Measurements from ENCODE around the gene COL8A1. TPM values are rescaled to one million over a fixed set of nuclear protein-coding genes. Genes with fewer than 3 reads are reported as not detected.

Gene COL8A1
- total and polyA plus RNA-seq, 2 experiments from 2014 or later = 0.41 to 2.4 TPM

DNA sequence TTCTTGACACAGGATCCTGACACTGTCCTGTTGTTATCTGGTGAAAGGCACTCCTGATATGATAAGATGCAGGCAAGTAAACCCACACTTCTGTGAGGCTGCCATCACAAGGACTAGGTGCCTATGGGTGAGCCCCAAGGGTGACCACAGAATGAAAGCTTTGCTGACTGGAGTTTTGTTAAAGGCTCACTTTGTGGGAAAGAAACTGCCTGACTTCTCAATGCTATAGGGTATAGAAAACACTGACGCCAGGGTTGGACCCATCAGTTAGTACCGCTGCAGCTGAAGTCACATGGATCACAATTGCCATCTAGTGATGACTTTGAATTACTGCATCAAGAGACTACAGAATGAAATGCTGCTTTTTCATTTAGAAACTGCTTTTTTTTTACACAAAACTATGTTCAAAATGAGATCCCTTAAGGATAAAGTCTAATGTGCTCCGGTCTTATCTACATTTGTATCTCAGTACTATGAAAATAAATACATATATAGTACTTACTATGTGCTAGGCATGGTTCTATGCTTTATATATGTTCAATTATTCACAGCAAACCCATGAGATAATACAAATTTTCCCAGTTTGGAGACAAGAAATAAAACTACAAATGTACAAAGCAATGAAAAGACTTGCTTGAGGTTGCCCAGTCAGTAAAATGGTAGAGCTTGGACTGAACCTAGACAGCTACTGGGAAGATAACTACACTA lies 115.0 kb downstream of the COL8A1 start:
- no peaks in the 10 kb centered on the region for H3K4me1 ChIP-seq (ENCODE audit: insufficient read depth)
- peak; percentile 79 for DNase-seq (ENCODE audit: low spot score)
- H4K20me1 ChIP-seq (ENCODE audit: insufficient read depth, poor library complexity, severe bottlenecking) = no peaks in the 10 kb centered on the region
- H2AFZ ChIP-seq = no peak overlapping the region
- no peak overlapping the region for H3K4me3 ChIP-seq
- no peak for TF ChIP-seq EZH2 (IDR thresholded peaks at IDR 0.05; ENCODE audit: borderline replicate concordance)
- TF ChIP-seq EZH2phosphoT487 (IDR thresholded peaks at IDR 0.05; ENCODE audit: low read depth, severe bottlenecking, unreplicated experiment) = no peak
- TF ChIP-seq, protein P1, sequence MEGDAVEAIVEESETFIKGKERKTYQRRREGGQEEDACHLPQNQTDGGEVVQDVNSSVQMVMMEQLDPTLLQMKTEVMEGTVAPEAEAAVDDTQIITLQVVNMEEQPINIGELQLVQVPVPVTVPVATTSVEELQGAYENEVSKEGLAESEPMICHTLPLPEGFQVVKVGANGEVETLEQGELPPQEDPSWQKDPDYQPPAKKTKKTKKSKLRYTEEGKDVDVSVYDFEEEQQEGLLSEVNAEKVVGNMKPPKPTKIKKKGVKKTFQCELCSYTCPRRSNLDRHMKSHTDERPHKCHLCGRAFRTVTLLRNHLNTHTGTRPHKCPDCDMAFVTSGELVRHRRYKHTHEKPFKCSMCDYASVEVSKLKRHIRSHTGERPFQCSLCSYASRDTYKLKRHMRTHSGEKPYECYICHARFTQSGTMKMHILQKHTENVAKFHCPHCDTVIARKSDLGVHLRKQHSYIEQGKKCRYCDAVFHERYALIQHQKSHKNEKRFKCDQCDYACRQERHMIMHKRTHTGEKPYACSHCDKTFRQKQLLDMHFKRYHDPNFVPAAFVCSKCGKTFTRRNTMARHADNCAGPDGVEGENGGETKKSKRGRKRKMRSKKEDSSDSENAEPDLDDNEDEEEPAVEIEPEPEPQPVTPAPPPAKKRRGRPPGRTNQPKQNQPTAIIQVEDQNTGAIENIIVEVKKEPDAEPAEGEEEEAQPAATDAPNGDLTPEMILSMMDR (IDR thresholded peaks at IDR 0.05; ENCODE audit: poor library complexity) = peak; percentile 81
- H3K9me2 ChIP-seq (replicated peaks; ENCODE audit: insufficient read depth) = no peaks in the 10 kb centered on the region
- no peak overlapping the region for H3K4me2 ChIP-seq
- H3K79me2 ChIP-seq = no peaks in the 10 kb centered on the region
- H3K36me3 ChIP-seq (replicated peaks; ENCODE audit: insufficient read depth, low read depth) = no peaks in the 10 kb centered on the region
- no peak overlapping the region for H3K27ac ChIP-seq
- peaks cover 5% of the 10 kb centered on the region for H3K27me3 ChIP-seq
- WGBS (ENCODE audit: low lambda C conversion rate, missing lambda C conversion rate) = 3% methylated on average over 3 of the region's 3 CpGs
- no peaks in the 10 kb centered on the region for H3K9me3 ChIP-seq (ENCODE audit: low read depth)

DNA sequence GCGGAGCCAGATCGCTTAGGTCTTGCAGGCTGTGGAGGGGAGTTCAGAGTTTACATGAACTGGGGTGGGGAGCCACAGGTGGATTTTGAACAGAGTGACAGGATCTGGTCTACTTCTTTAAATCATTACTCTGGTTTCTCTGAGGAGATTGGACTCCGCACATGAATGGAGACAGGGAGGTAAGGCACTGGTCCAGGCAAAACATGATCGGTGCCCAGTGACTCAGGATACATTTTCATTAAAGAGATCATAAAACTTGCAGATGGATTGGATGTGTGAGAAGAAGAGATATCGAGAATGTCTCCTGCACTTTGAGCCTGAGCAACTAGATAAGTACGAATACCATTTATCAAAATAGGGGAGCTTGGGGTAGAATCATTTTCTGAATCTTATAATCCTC lies 117.4 kb downstream of the COL8A1 start:
- Histone ChIP-seq H3K27me3 (peaks cover 10% of the 10 kb centered on the region), H3K79me2 (no peaks in the 10 kb centered on the region), H3K9me2 (replicated peaks; ENCODE audit: insufficient read depth) (no peaks in the 10 kb centered on the region), H3K9me3 (ENCODE audit: low read depth) (no peaks in the 10 kb centered on the region), H3K4me3 (no peak overlapping the region), H3K4me2 (no peak overlapping the region), H2AFZ (no peak overlapping the region), H3K4me1 (ENCODE audit: insufficient read depth) (no peaks in the 10 kb centered on the region), H3K27ac (no peak overlapping the region), H4K20me1 (ENCODE audit: insufficient read depth, poor library complexity, severe bottlenecking) (no peaks in the 10 kb centered on the region), H3K36me3 (replicated peaks; ENCODE audit: insufficient read depth, low read depth) (no peaks in the 10 kb centered on the region)
- DNase-seq (ENCODE audit: low spot score) = no peak
- WGBS (ENCODE audit: low lambda C conversion rate, missing lambda C conversion rate) = 94% methylated on average over 6 of the region's 6 CpGs
- TF ChIP-seq EZH2phosphoT487 (IDR thresholded peaks at IDR 0.05; ENCODE audit: low read depth, severe bottlenecking, unreplicated experiment) (no peak), EZH2 (IDR thresholded peaks at IDR 0.05; ENCODE audit: borderline replicate concordance) (no peak)
- TF ChIP-seq, protein P1 (IDR thresholded peaks at IDR 0.05; ENCODE audit: poor library complexity) = no peak

DNA sequence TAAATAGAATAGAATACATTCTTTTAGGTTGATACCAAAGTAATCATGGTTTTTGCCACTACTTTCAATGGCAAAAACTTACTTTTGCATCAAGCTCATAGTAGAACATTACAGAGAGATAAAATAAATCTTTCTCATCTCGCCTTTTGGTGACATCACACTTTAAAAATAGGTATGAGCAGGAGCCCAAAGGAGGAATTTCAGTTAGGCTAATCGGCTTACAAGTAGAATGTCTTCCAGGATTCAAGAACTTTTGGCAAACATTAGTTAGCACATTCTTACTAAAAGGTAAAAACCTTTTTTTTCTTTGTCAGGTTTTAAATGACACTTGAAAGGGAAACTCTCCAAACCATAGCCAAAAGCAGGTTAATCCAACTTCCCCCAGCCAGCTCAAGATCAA lies 119.6 kb downstream of the COL8A1 start:
- no peaks in the 10 kb centered on the region for H3K79me2 ChIP-seq
- no peak overlapping the region for H3K27ac ChIP-seq
- WGBS (ENCODE audit: low lambda C conversion rate, missing lambda C conversion rate) = 71% methylated on average over 2 of the region's 2 CpGs
- H4K20me1 ChIP-seq (ENCODE audit: insufficient read depth, poor library complexity, severe bottlenecking) = no peaks in the 10 kb centered on the region
- H2AFZ ChIP-seq = no peak overlapping the region
- no peaks in the 10 kb centered on the region for H3K9me2 ChIP-seq (replicated peaks; ENCODE audit: insufficient read depth)
- H3K36me3 ChIP-seq (replicated peaks; ENCODE audit: insufficient read depth, low read depth) = no peaks in the 10 kb centered on the region
- no peaks in the 10 kb centered on the region for H3K9me3 ChIP-seq (ENCODE audit: low read depth)
- no peaks in the 10 kb centered on the region for H3K4me1 ChIP-seq (ENCODE audit: insufficient read depth)
- H3K4me3 ChIP-seq = no peak overlapping the region
- no peak for DNase-seq (ENCODE audit: low spot score)
- H3K4me2 ChIP-seq = no peak overlapping the region
- peaks cover 10% of the 10 kb centered on the region for H3K27me3 ChIP-seq
- no peak for TF ChIP-seq EZH2phosphoT487 (IDR thresholded peaks at IDR 0.05; ENCODE audit: low read depth, severe bottlenecking, unreplicated experiment)
- TF ChIP-seq, protein P1 (IDR thresholded peaks at IDR 0.05; ENCODE audit: poor library complexity) = no peak
- TF ChIP-seq EZH2 (IDR thresholded peaks at IDR 0.05; ENCODE audit: borderline replicate concordance) = no peak
